NCI-H2227 treated with DMSO at 0.1 percent for 48 hours (cell line): ENCODE results near the gene LRRC8C.

Source experiments
- DNase-seq: peaks from one replicate; lab custom pipeline; 2025; lab: John Stamatoyannopoulos, UW

The LRRC8C gene

DNA sequence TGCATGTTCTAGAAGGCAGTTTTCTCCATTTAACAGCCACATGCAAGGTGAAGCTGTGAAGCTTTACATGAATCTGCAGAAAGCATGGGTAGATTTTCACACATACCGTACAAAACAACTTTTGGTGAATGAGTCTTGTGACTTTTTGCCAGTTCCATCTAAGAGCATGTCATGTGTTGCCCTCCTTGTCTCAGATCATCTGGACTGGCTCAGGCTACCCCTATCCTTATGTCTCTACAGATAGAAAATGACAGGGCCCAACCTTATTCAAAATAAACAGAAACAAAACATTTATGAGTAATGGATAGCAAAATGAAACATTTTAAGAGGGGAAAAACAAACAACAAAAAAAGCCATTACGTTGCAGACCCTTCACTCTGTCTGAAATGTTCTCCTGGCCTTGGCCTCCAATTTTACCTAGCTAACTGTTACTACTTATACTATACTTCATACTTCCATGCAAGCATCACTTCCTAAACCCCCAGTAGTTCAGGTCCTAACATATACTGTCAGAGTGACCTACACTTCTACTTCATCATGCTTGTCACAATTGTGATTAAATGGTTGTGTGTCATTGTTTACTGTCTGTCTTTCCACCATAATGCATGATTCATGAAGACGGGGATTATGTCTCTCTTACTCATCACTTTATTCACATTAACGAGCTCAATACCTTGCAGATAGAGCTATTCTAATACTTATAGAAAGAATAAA lies 39.0 kb downstream of the LRRC8C start:
- DNase-seq = no peak

DNA sequence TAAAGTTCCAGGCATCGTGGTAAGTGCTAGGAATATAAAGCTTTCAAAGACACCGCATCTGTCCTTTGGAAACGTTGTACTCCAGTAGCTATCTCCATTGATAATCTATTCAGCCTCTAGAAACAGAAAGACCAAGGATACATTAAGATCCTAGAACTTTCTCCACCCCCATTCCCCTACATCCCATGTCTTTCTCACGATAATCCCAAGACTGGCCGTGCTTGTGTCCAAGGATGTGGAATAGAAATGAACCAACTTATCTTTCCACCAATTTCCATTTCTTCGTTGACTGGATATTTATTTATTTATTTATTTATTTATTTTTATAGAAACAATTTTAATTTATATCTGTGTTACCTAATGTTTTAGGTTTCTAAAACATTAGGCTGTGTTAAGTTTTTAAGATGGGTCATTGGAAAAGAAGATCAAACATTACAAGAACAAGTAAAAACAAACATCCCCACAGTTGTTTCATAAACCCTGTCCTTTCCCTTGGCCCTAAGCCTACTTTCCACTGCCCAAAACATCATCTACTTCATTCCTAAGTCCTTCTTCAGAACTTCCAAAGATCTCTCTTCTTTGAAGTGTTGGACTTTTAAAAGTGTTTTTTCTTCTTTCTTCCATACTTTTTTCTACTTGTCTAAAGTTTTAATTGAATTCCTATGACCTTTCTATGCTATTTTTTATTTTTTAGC lies 39.7 kb downstream of the LRRC8C start:
- DNase-seq = no peak

DNA sequence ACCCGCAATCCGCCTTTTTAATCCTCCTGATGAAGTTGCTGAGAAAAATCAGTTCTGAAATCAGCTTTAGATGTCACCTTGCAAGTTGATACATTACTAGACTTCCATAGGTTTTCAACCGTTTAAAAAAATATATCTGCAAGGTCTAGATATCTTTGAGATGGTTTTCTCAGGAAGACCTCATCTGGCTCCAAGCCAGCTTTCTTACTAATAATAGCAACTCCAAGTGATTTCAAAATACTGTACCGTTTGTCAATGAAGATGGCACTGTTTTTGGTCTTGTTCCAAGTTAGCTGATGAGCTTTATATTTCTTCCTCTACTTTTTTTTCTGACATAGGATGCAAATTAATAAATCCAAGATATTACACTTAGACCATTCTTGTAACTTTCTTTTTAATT lies 40.3 kb downstream of the LRRC8C start:
- DNase-seq = no peak

DNA sequence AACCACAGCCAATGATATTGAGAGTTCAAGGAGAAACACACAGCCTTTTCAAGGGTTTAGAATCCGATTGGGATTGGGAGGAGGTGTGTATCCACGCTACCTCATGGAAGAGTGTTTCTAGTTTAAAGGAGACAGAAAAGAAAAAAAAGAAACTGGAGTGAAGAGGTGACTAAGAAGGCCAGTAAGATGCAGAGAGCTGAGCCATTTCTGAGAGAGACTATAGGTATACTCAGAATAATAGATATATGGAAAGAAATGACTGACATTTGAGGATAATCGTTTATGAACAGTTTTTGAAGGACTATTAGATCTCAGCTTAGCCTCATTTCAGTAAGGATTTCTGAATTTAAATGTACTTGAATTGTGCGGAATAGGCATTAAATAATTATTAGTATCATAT lies 42.8 kb downstream of the LRRC8C start:
- no peak for DNase-seq

DNA sequence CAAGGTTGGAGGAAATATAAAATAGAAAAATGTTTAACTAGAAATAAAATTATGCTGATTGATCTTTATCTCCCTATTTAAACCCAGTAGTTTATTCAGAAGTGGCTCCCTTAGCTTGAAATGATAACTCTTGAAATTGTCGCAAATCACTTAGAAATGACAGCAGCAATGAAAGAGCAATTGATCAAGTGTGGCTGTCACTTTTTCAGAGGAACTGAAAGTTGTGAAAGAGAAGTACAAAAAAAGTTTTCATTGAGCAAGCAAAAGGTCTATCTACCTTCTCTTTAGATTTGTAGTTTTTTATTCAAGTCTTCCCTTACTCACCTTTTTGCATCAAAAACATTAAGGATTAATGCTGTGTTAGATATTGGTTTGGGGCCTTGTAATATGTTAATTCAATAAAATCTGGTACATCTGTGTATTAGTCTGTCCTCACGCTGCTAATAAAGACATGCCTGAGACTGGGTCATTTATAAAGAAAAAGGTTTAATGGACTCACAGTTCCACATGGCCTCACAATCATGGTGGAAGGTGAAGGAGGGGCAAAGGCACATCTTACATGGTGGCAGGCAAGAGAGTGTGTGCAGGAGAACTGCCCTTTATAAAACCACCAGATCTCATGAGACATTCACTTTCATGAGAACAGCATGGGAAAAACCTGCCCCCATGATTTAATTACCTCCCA lies 48.3 kb downstream of the LRRC8C start:
- no peak for DNase-seq

DNA sequence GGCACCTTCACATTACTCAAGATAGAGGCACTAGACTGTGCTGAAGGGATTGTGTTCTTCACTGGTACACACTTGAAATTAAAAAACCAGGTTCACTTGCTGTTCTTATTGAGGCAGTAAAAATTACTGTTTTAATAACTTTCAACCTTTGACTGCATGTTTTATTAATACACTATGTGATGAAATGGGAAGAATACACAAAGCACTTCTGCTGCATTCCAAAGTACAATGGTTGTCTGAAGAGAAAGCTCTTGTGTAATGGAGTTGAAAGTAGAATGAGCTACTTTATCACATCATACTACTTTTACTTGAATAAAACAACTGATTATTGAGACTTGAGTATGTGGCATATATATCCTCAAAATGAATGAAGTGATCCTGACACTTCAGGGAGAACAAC lies 49.7 kb downstream of the LRRC8C start:
- DNase-seq = no peak

DNA sequence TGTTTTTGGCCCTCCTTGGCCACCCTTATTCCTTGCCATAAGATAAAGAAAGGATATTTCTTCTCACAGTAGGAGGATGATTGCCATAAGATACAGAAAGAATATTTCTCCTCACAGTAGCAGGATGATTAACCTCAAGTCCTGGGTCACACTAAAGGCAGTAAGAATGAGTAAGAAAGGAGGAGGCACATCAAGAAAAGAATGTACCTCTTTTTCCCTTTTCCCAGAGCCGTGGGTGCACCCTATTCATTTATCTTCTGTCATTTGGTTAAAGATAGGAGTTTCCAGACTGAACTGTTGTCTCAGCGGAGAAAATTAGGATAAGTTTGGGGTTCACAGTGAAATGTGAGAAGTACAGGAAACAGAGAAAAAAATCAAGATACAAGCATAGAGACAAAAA lies 52.5 kb downstream of the LRRC8C start:
- no peak for DNase-seq

DNA sequence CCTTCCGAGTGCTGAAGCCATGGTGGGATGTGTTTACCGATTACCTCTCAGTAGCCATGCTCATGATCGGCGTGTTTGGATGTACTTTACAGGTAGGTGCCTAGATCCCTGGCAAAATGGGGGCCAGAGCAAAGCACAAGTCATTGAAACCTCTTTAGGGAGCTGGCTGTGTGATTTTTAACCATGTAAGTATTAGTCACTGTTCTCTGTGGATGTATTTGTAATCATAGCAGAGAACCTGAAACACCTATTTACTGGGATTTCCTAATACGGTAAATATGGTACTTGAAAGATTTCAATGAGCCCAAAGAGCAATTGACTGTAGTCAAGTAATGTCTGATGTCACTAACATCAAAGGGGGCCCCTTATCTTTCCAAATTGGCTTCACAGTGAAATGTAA lies 53.6 kb downstream of the LRRC8C start:
- no peak for DNase-seq

DNA sequence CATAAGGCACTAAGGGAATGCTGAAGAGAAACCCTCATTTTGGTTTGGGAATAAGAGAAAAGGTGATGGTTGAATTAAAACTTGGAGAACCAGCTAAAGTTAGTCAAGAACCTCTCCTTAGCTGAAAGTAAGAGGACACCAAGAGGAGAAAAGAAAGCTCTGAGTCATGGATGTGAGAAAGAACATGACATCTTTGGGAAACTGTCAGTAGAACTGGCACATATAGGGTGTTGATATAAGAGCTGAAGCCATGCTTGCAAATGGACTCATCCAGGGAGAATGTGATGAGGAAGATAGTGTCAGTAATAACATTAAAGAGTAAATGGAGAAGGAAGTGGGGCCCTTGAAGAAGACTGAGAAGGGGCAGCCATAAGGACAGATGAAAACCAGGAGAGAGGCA lies 54.3 kb downstream of the LRRC8C start:
- DNase-seq = no peak

DNA sequence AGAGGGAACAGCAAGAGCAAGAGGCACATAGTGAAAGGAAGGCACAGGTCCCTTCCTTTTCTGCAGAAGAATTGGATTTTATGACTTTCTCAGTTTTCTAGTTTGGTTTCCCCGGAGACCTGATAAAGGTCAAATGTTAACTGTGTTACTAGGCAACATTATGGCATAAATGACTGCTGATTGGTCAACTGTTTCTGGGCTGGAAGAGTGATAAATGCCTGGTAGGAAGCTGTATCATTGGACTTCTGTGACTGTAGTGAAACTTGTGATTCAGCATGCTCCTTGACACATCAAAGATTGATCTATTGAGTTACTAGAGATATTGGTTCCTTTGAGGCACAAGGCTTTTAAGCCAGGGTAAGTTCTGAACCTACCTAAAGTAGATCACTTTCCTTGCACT lies 55.7 kb downstream of the LRRC8C start:
- no peak for DNase-seq

DNA sequence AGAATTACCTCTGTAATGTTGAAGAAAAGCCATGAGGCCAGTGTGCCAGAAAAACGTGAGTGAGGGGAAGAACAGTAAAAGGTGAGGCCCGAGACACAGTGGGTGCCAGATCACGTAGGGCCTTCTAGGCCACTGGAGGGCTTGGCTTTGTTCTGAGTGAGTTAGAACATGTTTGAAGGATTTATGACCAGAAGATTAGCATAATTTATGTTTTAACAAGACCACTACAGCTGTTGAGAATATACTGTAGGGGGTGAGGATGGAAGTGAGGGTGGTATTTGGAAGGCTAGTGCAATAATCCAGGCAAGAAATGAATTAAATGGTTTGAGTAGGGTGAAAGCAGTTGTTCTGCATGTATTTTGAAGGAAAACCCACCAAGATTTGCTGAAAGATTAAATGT lies 56.3 kb downstream of the LRRC8C start:
- DNase-seq = no peak

DNA sequence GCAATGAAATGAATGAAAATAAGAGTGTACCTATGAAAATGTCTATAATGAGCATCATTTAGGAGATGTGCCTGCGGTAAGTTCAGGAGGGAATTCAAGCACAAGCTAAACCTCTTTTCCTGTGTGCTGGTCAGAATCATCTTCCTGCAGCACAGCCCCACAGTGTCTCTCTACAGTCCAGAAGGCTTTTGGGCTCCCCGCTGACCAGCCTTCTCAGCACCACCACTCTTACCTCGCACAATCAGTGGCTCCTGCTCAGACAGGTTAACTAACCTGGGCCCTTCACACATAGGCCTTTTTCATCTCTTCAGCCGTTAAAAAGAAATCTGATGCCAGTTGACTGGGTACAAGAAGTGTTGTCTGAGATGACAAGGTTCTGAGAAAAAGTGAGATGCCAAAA lies 57.7 kb downstream of the LRRC8C start:
- DNase-seq = no peak

DNA sequence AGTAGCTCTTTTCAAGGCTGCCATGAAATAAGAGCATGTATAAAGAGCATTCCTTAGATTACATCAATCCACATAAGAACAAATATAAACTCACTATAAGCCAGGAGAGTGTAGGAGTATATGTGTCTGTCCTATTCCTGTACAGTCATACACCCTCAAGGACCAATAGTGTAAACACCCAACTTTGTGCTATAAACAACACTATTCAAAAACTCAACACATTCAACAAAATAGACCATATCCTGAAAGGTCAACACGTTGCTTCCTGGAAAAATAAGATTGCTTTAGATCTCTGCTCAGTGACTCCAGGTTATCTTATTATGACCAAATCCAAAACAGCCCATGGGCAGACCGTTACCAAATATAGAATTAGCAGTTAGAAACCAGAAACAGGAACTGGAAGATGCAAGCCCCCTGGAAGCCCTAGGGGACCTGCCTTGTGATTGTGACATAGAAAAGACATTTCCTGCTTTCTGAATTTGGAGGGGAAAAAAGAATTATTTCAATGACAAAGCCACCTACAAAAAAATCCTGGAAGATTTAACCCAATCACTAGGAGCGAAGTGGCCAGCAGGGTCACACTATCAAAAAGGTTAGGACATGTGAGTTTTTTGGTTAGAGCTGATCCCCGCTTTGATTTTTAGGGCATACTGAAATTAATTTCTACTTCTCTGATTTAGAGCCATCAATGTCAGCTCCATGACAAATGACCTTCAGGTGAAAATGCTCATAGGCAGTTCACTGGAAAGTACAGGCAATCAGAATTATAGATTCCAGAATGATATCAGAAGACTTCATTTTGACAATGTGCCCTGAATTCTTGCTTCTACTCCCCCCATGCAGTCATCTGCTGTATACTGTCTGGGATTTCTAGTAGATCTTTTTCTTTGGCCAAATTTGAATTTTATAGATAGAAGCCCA lies 59.9 kb downstream of the LRRC8C start:
- DNase-seq = no peak

DNA sequence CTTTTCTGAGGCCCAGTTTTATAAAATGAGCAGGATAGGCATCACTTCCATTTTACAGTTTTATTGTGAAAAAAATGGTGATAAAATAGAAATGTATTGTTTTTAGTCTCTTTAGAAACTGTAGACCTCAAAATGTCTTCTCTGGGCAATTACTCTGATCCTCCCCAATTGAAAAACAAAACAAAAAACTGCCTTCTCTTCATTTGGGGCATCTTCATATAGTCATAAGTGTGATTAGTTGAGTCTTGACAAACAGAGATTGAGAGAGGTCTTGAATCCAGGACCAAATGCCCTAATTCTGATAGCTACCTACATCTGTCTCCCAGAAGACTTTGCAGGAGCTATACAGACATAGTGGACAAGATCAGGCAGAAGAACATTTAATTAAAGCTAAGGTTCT lies 62.9 kb downstream of the LRRC8C start:
- DNase-seq = no peak

DNA sequence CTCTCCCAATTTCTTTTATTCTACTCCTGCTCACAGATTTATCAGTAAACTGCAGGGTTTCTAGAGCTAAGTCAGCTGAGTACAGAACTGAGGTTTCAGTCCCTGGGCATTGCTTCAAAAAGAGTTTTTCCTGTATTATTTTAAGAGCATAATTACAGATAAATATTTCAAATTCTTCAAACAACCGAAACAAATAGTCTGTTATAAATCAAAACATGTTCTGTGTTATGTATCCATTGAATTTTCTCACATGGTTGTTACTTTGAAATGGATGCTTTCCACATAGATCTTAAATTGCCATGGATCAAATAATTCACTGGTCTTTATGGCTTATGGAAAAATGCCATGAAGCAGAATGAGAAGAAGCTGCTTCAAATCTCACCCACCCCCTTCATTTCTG lies 64.5 kb downstream of the LRRC8C start:
- DNase-seq = no peak

DNA sequence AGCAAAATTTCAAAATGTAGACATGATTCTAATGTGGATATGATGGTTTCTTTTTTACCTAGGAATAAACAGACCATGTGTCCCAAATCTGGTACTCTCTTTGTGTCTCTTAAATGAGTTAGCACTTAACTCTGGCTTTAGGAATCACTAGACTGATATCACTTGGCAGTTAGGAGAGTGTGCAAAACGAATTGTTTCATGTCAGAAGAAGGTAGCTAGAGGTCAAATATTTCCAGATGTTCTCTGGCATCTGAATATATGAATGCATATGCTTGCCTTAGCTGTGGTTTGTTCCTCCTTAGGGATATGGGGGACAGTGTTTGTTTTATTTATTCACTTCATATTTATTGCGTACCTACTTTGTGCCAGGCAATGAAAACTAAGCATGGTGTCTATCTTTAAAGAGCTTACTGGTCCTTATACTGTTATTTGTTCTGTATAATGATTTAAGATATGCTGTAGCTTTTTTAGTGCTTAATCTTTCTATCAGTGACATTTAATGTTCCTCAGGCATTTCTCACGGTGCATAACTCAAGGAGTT lies 65.2 kb downstream of the LRRC8C start:
- no peak for DNase-seq

DNA sequence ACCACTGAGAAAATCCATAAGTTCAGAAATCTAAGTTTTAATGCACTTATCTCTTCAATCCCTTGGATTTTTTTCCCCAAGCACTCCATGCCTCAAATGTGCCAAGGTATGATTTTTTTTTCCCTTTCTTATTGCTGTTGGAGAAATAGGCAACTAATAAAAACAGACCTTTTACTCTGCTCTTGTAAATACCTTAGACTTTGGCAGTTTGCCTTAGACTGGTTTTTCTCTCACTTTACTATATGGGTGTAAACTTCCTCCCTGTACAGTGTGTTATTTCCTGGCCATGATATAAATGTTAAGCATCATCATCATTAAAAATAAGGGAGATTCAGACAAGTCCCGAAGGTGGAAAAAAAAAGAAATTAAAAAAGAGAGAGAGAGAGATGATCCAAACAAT lies 65.7 kb downstream of the LRRC8C start:
- DNase-seq = no peak

DNA sequence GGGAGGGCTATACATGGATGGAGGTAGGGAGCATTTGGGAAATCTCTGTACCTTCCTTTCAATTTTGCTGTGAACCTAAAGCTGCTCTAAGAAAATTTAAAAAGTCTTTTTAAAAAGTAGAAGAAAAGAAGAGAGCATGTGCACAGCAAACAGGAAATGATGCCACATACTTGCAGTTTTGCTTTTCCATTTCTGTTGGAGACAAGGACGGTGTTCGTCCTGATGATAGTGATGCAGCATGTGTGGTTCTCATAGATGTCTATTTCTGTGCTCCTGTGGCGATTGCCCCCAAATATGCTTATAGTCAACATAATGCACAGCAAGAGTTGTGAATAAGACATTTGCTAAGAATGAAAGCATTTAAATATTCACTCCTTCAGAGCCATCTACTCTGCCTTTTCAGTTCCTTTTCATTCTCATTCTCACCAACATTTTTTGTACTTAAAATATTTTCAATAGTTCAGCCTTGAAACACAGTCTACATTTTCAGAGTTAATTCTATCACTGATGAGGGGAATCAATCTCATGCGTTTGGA lies 66.6 kb downstream of the LRRC8C start:
- no peak for DNase-seq

DNA sequence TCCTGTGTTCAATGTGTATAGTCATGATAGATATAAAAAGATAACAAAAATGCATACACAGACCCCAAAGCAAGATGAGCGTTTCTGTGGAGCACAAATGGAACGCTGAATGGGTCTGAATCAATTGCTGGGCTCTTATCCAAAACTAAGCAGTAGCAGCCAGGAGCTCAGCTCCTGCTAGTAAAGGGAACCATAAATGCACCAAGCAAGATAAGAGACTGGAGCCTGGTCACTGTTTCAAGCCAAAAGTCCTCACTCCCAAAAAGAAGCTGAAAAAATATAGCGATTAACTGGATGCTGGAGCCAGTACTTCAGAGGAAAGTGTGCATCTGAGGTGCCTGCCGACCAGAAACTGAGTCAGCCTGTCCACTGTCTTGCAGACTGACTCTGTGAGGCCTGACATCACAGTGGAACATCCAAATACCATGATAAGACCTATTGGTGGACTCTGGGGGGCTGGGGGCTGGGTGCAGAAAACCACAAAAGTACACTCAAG lies 68.9 kb downstream of the LRRC8C start:
- DNase-seq = no peak

DNA sequence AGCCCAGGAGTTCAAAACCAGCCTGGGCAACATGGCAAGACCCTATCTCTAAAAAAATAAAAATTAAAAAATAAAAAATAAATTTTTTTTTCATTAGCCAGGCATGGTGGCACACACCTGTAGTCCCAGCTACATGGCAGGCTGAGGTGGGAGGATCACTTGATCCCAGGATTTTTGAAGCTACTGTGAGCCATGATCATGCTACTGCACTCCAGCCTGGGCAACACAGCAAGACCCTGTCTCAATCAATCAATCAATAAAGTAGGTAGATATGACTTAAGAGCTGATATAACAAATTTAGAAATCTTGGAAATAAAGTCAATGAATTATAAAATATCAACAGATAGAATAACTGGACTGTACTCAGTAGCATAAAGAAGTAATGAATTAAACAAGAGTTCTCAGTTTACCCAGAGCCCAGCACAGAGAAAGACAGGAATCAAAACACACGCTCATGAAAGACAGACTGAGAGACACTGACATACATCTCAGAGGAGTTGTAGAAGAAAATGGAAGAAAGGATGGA lies 69.7 kb downstream of the LRRC8C start:
- no peak for DNase-seq

DNA sequence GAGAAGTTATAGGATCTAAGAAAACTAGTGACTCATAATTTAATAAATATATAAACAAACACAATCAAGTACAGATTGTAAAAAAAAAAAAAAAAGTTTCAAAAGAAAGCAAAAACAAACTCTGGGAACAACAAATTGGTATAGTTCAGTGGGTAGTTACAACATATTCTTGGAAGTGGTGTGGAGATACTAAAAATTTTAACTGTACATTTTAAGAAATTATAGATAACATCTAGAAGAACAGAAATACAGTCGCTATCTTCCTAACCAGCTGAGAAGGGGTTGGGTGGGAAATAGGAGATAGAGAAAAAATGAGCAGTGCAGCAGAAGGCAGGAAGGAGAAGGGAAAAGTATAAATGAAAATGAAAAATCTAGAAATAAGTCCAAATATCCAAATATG lies 70.5 kb downstream of the LRRC8C start:
- no peak for DNase-seq
